GM12875 (cell line): ENCODE data around the gene PFKFB1.

Source experiments
- H3K4me3 ChIP-seq: one replicate; pipeline ENCODE4 v1.5.1; 2011; ENCODE audit warnings: low read depth, low read length, control low read depth
- TF ChIP-seq, protein P1 (sequence below): IDR thresholded peaks from 2 replicates; pipeline ENCODE4 v1.5.1; 2011; ENCODE audit warnings: low read depth, mild to moderate bottlenecking, control low read depth, inconsistent platforms, low read length, moderate library complexity, borderline replicate concordance; ENCODE audit not compliant: insufficient read depth

PFKFB1 gene

DNA sequence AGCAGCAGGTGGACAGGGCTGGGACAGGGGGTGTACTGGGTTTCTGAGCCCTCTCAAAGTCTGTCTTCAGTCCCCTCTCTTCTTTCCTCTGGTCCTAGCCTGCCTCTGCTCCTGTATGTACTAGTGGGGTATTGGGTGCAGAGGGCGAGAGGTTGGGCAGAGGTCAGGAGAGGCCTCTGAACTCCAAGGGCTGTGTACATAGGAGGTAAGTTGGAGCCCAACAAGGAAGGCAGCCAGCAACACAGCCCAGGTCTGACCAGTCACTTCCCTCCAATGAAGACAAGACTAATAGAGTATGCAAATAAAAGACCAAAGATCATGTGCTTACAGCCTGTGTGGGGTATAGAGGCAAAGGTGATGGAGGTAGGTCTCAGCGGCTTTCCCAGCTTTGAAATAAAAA lies at the start of gene PFKFB1:
TSS of gene PFKFB1 (minus strand) at position 90 of the 400 bp plus-strand sequence. CDS start 181 bp downstream, outside the sequence.
- H3K4me3 ChIP-seq = no peak within 1 kb of the TSS
- TF ChIP-seq, protein P1, sequence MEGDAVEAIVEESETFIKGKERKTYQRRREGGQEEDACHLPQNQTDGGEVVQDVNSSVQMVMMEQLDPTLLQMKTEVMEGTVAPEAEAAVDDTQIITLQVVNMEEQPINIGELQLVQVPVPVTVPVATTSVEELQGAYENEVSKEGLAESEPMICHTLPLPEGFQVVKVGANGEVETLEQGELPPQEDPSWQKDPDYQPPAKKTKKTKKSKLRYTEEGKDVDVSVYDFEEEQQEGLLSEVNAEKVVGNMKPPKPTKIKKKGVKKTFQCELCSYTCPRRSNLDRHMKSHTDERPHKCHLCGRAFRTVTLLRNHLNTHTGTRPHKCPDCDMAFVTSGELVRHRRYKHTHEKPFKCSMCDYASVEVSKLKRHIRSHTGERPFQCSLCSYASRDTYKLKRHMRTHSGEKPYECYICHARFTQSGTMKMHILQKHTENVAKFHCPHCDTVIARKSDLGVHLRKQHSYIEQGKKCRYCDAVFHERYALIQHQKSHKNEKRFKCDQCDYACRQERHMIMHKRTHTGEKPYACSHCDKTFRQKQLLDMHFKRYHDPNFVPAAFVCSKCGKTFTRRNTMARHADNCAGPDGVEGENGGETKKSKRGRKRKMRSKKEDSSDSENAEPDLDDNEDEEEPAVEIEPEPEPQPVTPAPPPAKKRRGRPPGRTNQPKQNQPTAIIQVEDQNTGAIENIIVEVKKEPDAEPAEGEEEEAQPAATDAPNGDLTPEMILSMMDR = no peak

DNA sequence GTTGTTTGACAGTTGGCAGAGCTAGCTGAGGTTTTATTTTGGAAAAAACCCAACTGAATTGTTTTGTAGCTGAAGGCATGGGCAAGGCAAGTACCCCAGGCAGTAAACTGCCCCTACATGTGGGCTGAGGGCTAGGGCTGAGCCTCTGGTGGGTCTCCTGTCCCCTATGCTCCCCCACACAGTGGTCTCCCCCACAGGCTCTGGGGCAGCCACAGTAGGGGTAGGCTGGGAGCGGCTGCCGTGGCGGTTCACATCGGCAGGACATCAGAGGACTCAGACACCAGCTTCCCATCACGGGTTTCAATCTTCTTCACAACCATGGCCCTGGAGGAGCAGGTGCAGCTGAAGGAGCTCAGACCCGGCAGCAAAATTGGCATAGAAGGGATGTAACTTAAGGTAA lies 47.5 kb upstream of the PFKFB1 start:
- H3K4me3 ChIP-seq = no peak overlapping the region
- TF ChIP-seq, protein P1 = no peak

DNA sequence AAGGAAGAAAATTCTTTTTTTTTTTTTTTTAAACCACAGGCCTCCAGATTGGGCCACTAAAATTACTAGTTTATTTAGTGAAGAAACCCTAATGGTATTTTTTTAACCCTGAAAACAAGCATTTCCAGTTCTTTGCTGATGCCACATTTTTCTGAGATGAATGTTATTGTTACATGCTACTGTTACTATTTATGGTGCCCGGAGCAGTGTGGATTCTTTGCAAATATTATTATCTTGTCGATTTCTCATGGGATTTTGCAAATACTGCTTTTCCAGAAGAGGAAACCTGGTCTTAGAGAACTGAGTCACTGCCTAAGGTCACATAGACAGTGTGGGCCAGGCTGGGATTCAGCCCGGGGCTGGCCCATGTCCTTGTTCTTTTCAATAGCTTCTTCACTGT lies 45.5 kb upstream of the PFKFB1 start:
- H3K4me3 ChIP-seq = no peak overlapping the region
- TF ChIP-seq, protein P1 = no peak

DNA sequence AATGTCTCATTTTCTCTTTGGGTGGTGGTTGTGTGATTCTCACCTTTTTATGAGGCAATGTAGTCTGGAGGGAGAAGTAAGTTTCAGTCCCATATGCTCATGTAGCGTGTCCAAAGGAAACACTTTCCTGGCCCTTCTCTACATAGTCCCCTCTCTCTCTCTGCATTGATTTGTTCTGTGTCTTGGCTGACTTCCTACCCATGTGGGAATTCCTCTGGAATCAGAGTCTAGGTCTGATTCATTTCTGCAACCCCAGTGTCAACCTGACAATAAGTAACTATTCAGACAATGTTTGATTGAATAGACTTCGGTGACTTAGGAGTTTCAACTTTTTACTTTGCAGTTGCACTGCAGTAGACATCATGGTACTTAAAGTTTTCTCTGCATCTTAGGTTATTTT lies 39.4 kb upstream of the PFKFB1 start:
- no peak overlapping the region for H3K4me3 ChIP-seq
- TF ChIP-seq, protein P1 = no peak

DNA sequence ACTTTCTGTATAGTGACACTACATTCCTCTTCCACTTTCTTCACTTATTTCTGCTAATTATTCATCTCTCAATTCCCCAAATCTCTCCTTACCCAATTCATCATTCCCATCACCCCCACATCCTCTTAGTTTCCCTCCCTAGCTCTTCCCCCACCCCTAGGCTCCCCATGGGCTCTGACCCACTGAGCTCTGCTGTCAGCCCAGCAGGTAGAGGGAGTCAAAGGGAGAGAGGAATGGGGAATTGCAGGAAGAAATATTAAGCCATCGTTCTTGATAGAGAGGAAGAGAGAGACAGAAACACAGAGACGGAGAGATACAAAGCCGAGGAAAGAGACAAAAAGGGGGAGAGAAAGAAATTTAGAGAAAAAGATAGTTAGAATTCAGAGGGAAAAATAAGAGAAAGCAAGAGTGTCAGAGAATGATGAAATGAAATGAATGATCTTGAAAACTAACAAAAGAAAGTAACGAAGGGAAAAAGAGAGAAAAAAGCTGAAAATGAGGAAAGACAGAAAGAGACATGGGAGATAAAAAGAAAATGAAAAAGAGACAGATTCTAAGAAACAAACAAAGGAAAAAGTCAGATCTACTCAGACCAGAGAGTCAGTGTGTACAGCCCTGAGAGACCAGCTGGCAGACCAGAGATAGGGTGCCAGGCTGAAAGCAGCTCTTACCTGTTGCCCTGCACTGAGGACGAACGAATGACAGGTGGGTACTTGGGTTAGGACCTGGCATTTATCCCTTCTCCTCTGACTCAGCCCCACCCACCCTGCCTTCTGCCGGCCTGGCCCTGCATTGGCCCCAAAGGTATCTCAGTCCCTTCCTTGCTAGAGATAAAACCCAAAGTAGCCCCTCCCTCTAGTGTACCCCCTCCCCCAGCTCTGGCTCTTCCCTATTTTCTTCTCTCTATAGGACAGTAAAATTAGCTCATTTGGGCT lies 36.5 kb upstream of the PFKFB1 start, which contains the start of gene ALAS2:
TSS of gene ALAS2 (minus strand) at position 707 of the 935 bp plus-strand sequence. CDS start 4,977 bp downstream, outside the sequence.
- TF ChIP-seq, protein P1 = no peak
- H3K4me3 ChIP-seq = no peak within 1 kb of the TSS

DNA sequence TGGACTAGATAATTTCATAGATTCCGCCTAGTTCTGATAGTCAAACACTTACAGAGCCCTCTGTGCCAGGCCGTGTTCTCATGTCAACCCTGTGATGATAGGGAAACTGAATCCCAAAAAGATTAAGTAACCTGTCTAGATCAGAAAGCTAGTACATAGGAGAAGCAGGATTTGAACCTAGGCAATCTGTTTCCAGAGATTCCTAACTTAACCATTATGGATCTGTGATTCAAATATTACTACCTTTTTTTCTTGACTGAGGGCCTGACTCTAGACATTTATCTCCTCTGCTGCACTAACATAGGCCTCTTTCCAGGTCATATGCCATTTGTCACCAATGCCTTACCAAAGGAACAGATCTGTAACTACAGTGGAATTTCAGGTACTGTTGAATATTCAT lies 35.3 kb upstream of the PFKFB1 start:
- TF ChIP-seq, protein P1 = no peak
- H3K4me3 ChIP-seq = no peak overlapping the region

DNA sequence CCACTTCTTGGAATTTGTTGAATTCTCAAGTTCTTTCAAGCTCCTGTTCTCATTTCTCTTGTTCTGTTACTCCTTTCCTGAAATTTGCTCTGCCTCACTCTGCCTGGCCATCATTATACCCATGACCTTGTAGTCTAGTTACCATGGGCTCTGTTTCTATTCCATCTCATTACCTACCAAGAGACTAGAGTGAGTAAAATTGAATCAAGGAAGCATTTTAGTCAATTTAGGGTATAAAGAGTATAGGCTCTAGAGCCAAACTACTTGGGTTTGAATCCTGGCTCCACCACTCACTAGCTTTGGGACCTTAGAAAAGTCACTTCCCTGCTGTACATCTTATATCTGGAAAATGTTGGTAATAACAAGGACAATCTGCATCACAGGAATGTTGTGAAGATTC lies 34.6 kb upstream of the PFKFB1 start:
- TF ChIP-seq, protein P1 = no peak
- no peak overlapping the region for H3K4me3 ChIP-seq
